SJSA1 (cell line): Measurements from ENCODE around the gene PCNX1. TPM values are rescaled to one million over a fixed set of nuclear protein-coding genes. Genes with fewer than 3 reads are reported as not detected.
"Not testable (repeated sequence)": the region's sequence is repeated elsewhere in the genome, so short reads cannot be mapped to it uniquely, and the experiment has no call there.

ENCODE experiments used
- DNase-seq, 2 experiments: peaks; one replicate each; pipeline ENCODE4 v3.0.0-alpha.2; 2015 to 2020; ENCODE audit warnings: low spot score in 2 of 2, low read depth in 1 of 2
- H3K27ac ChIP-seq: fragments of 250-450 bp; sonication (Bioruptor Pico); 2 replicates; pipeline ENCODE4 v1.5.1; 2020; ENCODE audit warnings: mild to moderate bottlenecking, moderate library complexity
- H3K27me3 ChIP-seq: fragments of 250-450 bp; sonication (Bioruptor Pico); replicated peaks from 2 replicates; pipeline ENCODE4 v1.5.1; 2020; ENCODE audit warnings: mild to moderate bottlenecking, moderate library complexity
- H3K36me3 ChIP-seq: fragments of 250-450 bp; sonication (Bioruptor Pico); 2 replicates; pipeline ENCODE4 v1.5.1; 2020; ENCODE audit warnings: mild to moderate bottlenecking
- H3K4me1 ChIP-seq: fragments of 250-450 bp; sonication (Bioruptor Pico); replicated peaks from 2 replicates; pipeline ENCODE4 v1.6.1; 2021; ENCODE audit warnings: mild to moderate bottlenecking
- H3K4me3 ChIP-seq: fragments of 250-450 bp; sonication (Bioruptor Pico); 2 replicates; pipeline ENCODE4 v1.5.1; 2020; ENCODE audit warnings: mild to moderate bottlenecking
- H3K9me3 ChIP-seq: fragments of 250-450 bp; sonication (Bioruptor Pico); replicated peaks from 2 replicates; pipeline ENCODE4 v1.5.1; 2020; ENCODE audit warnings: mild to moderate bottlenecking
- total RNA-seq: library from RNA; depleted of rRNA; stranded (reverse); fragments of >200 nt; shearing (Covaris generic); gene quantifications from 2 replicates; pipeline ENCODE4 v1.2.3, GENCODE V29; 2014

PCNX1 gene
- total RNA-seq, 1 experiment from 2014 or later = 20.3 TPM

DNA sequence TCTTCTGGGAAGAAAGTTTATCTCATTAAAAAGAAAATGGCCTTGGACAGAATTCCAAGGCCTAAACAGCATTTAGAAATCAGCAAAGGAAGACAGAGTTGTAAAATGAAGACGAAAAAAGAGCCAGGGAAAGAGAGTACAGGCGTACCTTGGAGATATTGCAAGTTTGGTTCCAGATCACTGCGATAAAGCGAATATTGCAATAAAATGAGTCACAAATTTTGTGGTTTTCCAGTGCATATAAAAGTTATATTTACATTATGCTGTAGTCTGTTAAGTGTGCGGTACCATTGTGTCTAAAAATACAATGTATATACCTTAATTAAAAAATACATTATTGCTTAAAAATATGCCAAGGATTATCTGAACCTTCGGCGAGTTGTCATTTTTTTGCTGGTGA lies 9.0 kb downstream of the PCNX1 start:
- H3K27me3 ChIP-seq = no peaks in the 10 kb centered on the region
- H3K9me3 ChIP-seq = no peaks in the 10 kb centered on the region
- peaks cover 15% of the 10 kb centered on the region for H3K4me1 ChIP-seq
- DNase-seq = no peak
- no peak overlapping the region for H3K27ac ChIP-seq
- H3K4me3 ChIP-seq = no peak overlapping the region
- H3K36me3 ChIP-seq = peaks cover 9% of the 10 kb centered on the region

GRCh38 chr14:70916799-70917198 lies 9.5 kb downstream of the PCNX1 start:
- no peak overlapping the region for H3K4me3 ChIP-seq
- H3K9me3 ChIP-seq = no peaks in the 10 kb centered on the region
- no peak for DNase-seq
- no peak overlapping the region for H3K27ac ChIP-seq
- H3K36me3 ChIP-seq = peaks cover 9% of the 10 kb centered on the region
- H3K4me1 ChIP-seq = peaks cover 15% of the 10 kb centered on the region
- H3K27me3 ChIP-seq = no peaks in the 10 kb centered on the region

- Histone ChIP-seq H3K27ac (no peak overlapping the region), H3K4me3 (no peak overlapping the region), H3K9me3 (no peaks in the 10 kb centered on the region), H3K27me3 (no peaks in the 10 kb centered on the region), H3K4me1 (peaks cover 15% of the 10 kb centered on the region), H3K36me3 (peaks cover 6% of the 10 kb centered on the region)
- DNase-seq = no peak
These were observed 10.4 kb downstream of the PCNX1 start for GRCh38 chr14:70917633-70918032.

- Histone ChIP-seq H3K4me1 (peaks cover 15% of the 10 kb centered on the region), H3K4me3 (no peak overlapping the region), H3K36me3 (peaks cover 6% of the 10 kb centered on the region), H3K27me3 (no peaks in the 10 kb centered on the region), H3K9me3 (no peaks in the 10 kb centered on the region), H3K27ac (no peak overlapping the region)
- no peak for DNase-seq
These were observed 12.5 kb downstream of the PCNX1 start for GRCh38 chr14:70919774-70920173.

- Histone ChIP-seq H3K4me3 (no peak overlapping the region), H3K4me1 (peaks cover 15% of the 10 kb centered on the region), H3K27me3 (no peaks in the 10 kb centered on the region), H3K36me3 (peaks cover 6% of the 10 kb centered on the region), H3K27ac (no peak overlapping the region), H3K9me3 (no peaks in the 10 kb centered on the region)
- no peak for DNase-seq
These were observed 13.3 kb downstream of the PCNX1 start for GRCh38 chr14:70920608-70921007.

DNA sequence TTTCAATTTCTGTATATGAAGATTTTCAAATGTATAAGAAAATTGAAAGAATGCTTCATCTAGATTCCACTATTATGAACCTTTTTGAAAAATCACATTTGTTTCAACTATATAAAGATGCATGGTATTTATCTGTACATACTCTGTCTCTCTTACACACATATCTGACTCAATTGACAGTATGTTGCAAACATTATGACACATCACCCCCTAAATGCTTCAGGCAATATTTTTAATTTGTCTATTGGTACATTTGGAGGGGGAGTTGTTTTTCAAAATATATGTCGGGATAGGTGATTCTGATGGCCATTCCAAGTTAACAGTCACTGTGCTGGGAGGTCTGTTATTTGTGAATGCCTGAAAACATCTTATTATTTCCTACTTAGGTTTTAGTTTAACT lies 14.4 kb downstream of the PCNX1 start:
- Histone ChIP-seq H3K27ac (no peak overlapping the region), H3K27me3 (no peaks in the 10 kb centered on the region), H3K4me3 (no peak overlapping the region), H3K4me1 (peaks cover 15% of the 10 kb centered on the region), H3K36me3 (peaks cover 6% of the 10 kb centered on the region), H3K9me3 (no peaks in the 10 kb centered on the region)
- DNase-seq = no peak

DNA sequence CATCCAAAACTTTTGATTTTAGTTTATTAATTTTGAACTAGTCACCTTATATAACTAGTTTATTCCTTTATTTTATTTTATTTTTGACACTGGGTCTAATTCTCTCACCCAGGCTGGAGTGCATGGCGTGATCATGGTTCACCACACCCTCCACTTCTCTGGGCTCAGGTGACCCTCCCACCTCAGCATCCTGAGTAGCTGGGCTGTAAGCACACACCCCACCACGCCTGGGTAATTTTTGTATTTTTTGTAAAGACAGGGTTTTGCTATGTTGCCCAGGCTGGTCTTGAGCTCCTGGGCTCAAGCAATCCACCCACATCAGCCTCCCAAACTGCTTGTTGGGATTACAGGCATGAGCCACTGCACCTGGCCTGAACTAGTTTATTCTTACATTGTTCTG lies 17.3 kb downstream of the PCNX1 start:
- Histone ChIP-seq H3K9me3 (no peaks in the 10 kb centered on the region), H3K4me1 (peaks cover 15% of the 10 kb centered on the region), H3K4me3 (no peak overlapping the region), H3K36me3 (no peaks in the 10 kb centered on the region), H3K27ac (no peak overlapping the region), H3K27me3 (no peaks in the 10 kb centered on the region)
- no peak for DNase-seq

GRCh38 chr14:70926235-70926830 lies 19.1 kb downstream of the PCNX1 start:
- Histone ChIP-seq H3K27me3 (no peaks in the 10 kb centered on the region), H3K36me3 (no peaks in the 10 kb centered on the region), H3K4me1 (peaks cover 5% of the 10 kb centered on the region), H3K4me3 (no peak overlapping the region), H3K9me3 (no peaks in the 10 kb centered on the region), H3K27ac (no peak overlapping the region)
- DNase-seq = no peak

GRCh38 chr14:70931008-70931407 lies 23.7 kb downstream of the PCNX1 start:
- no peak overlapping the region for H3K27ac ChIP-seq
- no peak for DNase-seq
- H3K4me3 ChIP-seq = no peak overlapping the region
- H3K27me3 ChIP-seq = no peaks in the 10 kb centered on the region
- H3K9me3 ChIP-seq = no peaks in the 10 kb centered on the region
- peaks cover 8% of the 10 kb centered on the region for H3K4me1 ChIP-seq
- no peaks in the 10 kb centered on the region for H3K36me3 ChIP-seq

- Histone ChIP-seq H3K27me3 (no peaks in the 10 kb centered on the region), H3K4me3 (no peak overlapping the region), H3K36me3 (no peaks in the 10 kb centered on the region), H3K4me1 (peaks cover 8% of the 10 kb centered on the region), H3K9me3 (no peaks in the 10 kb centered on the region), H3K27ac (no peak overlapping the region)
- no peak for DNase-seq
These were observed 26.8 kb downstream of the PCNX1 start for GRCh38 chr14:70934084-70934483.

- no peak for DNase-seq
- Histone ChIP-seq H3K36me3 (no peaks in the 10 kb centered on the region), H3K4me3 (no peak overlapping the region), H3K27me3 (no peaks in the 10 kb centered on the region), H3K9me3 (no peaks in the 10 kb centered on the region), H3K4me1 (peaks cover 8% of the 10 kb centered on the region), H3K27ac (no peak overlapping the region)
These were observed 27.4 kb downstream of the PCNX1 start for GRCh38 chr14:70934502-70935134.

DNA sequence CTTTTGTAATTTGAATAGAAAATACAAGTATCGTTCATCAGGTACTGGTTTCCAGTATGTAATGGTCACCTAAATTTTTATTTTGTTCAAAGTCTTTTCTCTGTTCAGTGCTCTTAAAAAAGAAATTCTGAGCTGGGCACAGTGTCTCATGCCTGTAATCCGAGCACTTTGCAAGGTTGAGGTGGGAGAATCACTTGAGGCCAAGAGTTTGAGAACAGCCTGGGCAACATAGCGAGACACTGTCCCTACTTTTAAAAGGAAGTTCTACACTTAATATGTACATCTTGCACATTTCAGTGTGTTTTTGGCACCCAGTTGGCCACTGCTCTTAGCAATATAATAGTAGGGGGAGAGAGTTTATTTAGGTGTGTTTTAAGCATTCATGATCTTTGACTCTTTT lies 27.9 kb downstream of the PCNX1 start:
- Histone ChIP-seq H3K4me3 (no peak overlapping the region), H3K27ac (no peak overlapping the region), H3K27me3 (no peaks in the 10 kb centered on the region), H3K4me1 (peaks cover 8% of the 10 kb centered on the region), H3K36me3 (no peaks in the 10 kb centered on the region), H3K9me3 (no peaks in the 10 kb centered on the region)
- no peak for DNase-seq

- not testable (repeated sequence) for DNase-seq, H3K27ac ChIP-seq, H3K9me3 ChIP-seq, H3K27me3 ChIP-seq, H3K36me3 ChIP-seq, H3K4me1 ChIP-seq, H3K4me3 ChIP-seq
These were observed 32.4 kb downstream of the PCNX1 start for GRCh38 chr14:70939693-70940092.

GRCh38 chr14:70941637-70942341 lies 34.5 kb downstream of the PCNX1 start:
- peaks cover 16% of the 10 kb centered on the region; the same call in 1 of the 2 replicates for H3K36me3 ChIP-seq
- not testable (repeated sequence) for H3K4me3 ChIP-seq, H3K27ac ChIP-seq, DNase-seq, H3K4me1 ChIP-seq, H3K27me3 ChIP-seq, H3K9me3 ChIP-seq
